GDM1 (cell line): Measurements from ENCODE around the gene ADAM12.

ENCODE experiments used
- DNase-seq: peaks from one replicate; lab custom pipeline; 2025; lab: John Stamatoyannopoulos, UW

Gene ADAM12

GRCh38 chr10:126081841-126082466 lies 306.3 kb downstream of the ADAM12 start:
- DNase-seq, result no peak

DNA sequence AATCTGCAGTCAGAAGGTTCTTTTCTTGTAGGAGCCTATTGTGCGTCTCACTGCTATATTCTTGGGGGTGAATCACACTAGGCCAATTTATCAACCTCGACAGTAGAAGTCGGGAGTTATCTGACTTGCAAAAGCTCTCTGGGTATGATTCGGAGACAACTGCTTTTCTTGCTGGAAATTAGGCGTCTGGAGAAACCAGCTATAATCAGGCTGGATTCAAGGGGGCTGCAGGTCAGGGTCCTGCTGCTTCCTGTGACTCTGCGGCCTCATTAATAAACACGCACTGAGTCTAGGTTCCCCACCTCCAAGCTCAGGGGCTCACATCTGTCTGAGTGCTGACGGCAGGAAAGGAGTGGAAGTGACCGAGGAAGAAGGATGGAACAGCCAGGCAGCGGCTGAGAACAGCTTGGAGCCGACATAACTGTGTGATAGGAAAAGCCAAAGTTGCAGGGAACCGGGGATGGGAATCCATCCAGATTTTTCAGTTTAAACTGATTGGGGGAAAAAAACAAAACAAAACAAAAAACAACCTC lies 307.3 kb downstream of the ADAM12 start:
- no peak for DNase-seq

- DNase-seq, result no peak
Measured at GRCh38 chr10:126080291-126080825, 307.9 kb downstream of the ADAM12 start.

GRCh38 chr10:126075009-126075408 lies 313.3 kb downstream of the ADAM12 start:
- no peak for DNase-seq

- no peak for DNase-seq
Measured at GRCh38 chr10:126074291-126074690, 314.0 kb downstream of the ADAM12 start.

GRCh38 chr10:126073606-126074005 lies 314.7 kb downstream of the ADAM12 start:
- no peak for DNase-seq

GRCh38 chr10:126072622-126073021 lies 315.7 kb downstream of the ADAM12 start:
- DNase-seq, result no peak

- DNase-seq, result no peak
Measured at GRCh38 chr10:126070476-126071215, 317.6 kb downstream of the ADAM12 start.

DNA sequence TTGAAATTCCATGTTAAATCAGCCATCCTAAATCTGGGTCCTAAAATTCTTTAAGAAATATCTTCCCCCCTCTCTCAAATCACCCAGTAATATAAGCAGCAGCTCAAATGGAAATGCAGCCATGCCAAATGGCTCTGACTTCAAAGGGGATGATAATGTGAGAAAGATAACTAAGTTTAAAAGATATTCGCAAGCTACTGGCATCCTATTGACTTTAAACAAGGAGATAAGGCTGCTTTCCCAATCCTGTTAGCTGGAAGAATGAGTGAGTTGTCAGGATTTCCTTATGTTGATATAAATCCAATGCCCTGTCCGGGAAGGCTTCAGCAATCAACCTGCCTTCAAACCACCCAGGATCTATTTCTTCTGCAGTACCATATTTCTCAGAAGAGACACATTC lies 320.0 kb downstream of the ADAM12 start:
- DNase-seq, result no peak

GRCh38 chr10:126066456-126066855 lies 321.8 kb downstream of the ADAM12 start:
- DNase-seq, result no peak

GRCh38 chr10:126065751-126066377 lies 322.4 kb downstream of the ADAM12 start:
- no peak for DNase-seq

- DNase-seq, result no peak
Measured at GRCh38 chr10:126064512-126064911, 323.8 kb downstream of the ADAM12 start.

DNA sequence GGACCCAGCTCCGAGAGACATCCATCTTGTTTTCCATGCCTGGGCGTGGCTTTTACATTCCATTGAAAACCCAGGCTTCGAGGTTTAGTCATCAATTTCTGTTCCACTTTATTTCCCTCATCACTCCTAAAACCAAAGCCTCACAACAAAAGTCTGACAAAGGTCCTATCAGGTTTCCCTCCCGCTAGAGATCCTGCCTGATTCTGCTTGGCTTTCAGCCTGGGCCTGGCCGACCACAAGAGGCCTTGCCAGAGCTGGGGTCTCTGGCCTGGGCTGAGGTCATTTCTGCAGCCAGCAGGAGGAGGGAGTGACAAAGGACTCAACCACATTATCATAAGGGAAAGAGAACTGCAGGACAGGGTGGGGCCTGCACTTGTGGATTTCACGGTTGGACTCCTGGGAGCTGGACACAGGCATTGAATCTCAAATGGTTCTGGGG lies 324.9 kb downstream of the ADAM12 start:
- DNase-seq, result no peak

GRCh38 chr10:126062131-126063032 lies 325.9 kb downstream of the ADAM12 start:
- DNase-seq, result no peak

DNA sequence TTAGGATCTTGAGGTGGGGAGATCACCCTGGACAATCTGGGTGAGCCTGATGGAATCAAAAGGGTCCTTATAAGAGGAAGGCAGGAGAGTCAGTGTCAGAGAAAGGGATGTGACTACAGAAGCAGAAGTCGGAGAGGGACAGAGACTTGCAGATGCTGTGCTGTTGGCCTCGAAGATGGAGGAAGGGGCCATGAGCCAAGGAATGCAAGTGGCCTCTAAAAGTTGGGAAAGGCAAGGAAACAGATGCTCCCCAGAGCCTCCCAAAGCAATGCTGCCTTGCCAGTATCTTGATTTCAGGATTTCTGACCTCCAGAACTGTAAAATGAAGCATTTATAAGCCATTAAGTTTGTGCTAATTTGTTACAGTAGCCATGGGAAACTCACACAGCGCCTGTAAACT lies 326.8 kb downstream of the ADAM12 start:
- no peak for DNase-seq

GRCh38 chr10:126060261-126060931 lies 327.9 kb downstream of the ADAM12 start:
- DNase-seq, result no peak

DNA sequence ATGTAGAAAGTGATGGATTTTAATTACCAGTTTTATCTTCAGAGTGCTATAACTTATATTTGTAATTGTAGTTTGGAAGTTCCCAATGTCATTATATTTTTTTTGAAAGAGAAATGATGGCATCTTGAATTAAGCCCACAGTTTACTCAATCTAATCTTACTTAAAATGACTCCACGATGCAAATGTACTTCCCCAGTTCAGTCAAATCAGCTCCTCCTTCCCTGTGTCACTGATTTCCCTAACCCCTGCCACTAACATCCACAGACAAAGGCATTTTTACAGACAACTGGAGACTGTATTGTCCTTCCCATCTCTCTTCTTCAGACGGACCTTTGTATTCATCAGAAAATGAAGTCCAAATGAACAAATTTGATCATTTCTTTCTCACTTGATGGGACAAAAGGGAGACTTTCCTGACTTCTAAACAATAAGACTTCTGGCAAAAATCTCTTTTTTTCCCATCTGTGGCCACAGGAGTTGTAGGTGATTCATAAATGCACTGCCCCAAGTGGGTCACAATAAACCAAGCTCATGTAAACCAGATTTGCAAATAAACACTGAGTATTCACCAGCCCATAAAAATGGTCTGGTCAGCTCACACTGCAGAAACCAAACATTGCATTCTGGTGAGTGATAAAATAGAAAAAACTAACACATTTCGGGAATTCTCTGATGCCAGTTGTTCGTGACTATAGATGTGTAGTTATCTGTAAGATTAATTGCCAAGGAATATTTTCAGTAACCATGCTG lies 329.0 kb downstream of the ADAM12 start:
- no peak for DNase-seq

- DNase-seq, result no peak
Measured at GRCh38 chr10:126058507-126058906, 329.8 kb downstream of the ADAM12 start.

DNA sequence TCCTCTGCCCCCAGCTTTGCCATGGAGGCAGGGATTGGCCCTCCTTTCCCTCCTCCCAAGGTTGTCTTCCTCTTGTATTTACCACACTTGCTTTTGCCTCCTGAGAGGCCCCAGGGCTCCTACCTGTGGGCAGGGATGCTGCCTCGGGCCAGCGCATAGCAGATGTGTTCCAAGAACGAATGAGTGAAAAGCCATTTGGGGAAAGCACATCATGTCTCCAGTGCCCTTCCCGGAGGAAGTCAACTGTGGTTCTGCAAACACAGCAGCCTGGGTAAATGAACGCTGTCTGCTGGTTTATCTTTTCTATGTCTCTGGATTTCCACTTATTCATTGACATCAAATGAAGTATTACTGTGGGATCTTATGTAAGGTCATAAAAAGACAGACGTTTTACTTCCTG lies 330.2 kb downstream of the ADAM12 start:
- no peak for DNase-seq

GRCh38 chr10:126057494-126057893 lies 330.8 kb downstream of the ADAM12 start:
- DNase-seq, result no peak
